Stimulated activated naive CD8-positive, alpha-beta T cell treated with anti-CD3 and anti-CD28 coated beads, Interleukin-15, amount 100 ng/mL, for 72 hours (primary cell): ENCODE measurements around the gene ARHGEF7.
A peak's percentile ranks its signal among the peaks of the same experiment; 100 is the strongest.
"Not testable (repeated sequence)": the region's sequence is repeated elsewhere in the genome, so short reads cannot be mapped to it uniquely, and the experiment has no call there.

Experiments used
- ATAC-seq: fragments of 150-1000 bp; cut with Tn5 transposase; 2 replicates; pipeline ENCODE4 v1.10.0; 2021; ENCODE audit warnings: mild to moderate bottlenecking, moderate library complexity
- DNase-seq, 2 donors: peaks; one replicate each; pipeline ENCODE4 v3.0.0; 2021 to 2022
- H3K27ac Mint-ChIP-seq, 2 donors: one replicate each; pipeline ENCODE4 v1.8.0; 2022; ENCODE audit warnings: mild to moderate bottlenecking in 2 of 2, mixed read lengths in 2 of 2, moderate library complexity in 2 of 2
- H3K27me3 Mint-ChIP-seq: one replicate; pipeline ENCODE4 v1.8.0; 2022; ENCODE audit warnings: mixed read lengths
- H3K4me1 Mint-ChIP-seq: one replicate; pipeline ENCODE4 v1.8.0; 2022; ENCODE audit warnings: mild to moderate bottlenecking, mixed read lengths
- H3K4me3 Mint-ChIP-seq, 2 donors: one replicate each; pipeline ENCODE4 v1.8.0; 2022; ENCODE audit warnings: mild to moderate bottlenecking in 2 of 2, mixed read lengths in 2 of 2, moderate library complexity in 1 of 2
- H3K9me3 Mint-ChIP-seq, 2 donors: one replicate each; pipeline ENCODE4 v1.8.0; 2022; ENCODE audit warnings: mixed read lengths in 2 of 2

Gene ARHGEF7

GRCh38 chr13:111249637-111250360 lies 134.7 kb downstream of the ARHGEF7 start:
- no peaks in the 10 kb centered on the region for H3K4me1 Mint-ChIP-seq
- no peaks in the 10 kb centered on the region for H3K27me3 Mint-ChIP-seq
- ATAC-seq = no peak
- no peak overlapping the region for H3K27ac Mint-ChIP-seq
- peaks cover 0 to 7% of the 10 kb centered on the region in 2 donors for H3K9me3 Mint-ChIP-seq
- no peak for DNase-seq
- H3K4me3 Mint-ChIP-seq = no peak overlapping the region

- Mint-ChIP-seq H3K9me3 (peaks cover 0 to 7% of the 10 kb centered on the region in 2 donors), H3K4me1 (no peaks in the 10 kb centered on the region), H3K27me3 (no peaks in the 10 kb centered on the region), H3K4me3 (no peak overlapping the region), H3K27ac (no peak overlapping the region)
- ATAC-seq (no peak), DNase-seq (no peak)
Measured at GRCh38 chr13:111251646-111252445, 136.7 kb downstream of the ARHGEF7 start.

- Mint-ChIP-seq H3K27ac (no peak overlapping the region), H3K4me3 (no peak overlapping the region), H3K4me1 (no peaks in the 10 kb centered on the region), H3K9me3 (peaks cover 4 to 7% of the 10 kb centered on the region in 2 donors), H3K27me3 (no peaks in the 10 kb centered on the region)
- no peak for DNase-seq
- ATAC-seq = no peak
Measured at GRCh38 chr13:111252446-111253364, 137.6 kb downstream of the ARHGEF7 start.

GRCh38 chr13:111253365-111253872 lies 138.3 kb downstream of the ARHGEF7 start:
- H3K4me1 Mint-ChIP-seq = no peaks in the 10 kb centered on the region
- no peaks in the 10 kb centered on the region for H3K27me3 Mint-ChIP-seq
- H3K4me3 Mint-ChIP-seq = no peak overlapping the region
- DNase-seq (no peak), ATAC-seq (no peak)
- H3K27ac Mint-ChIP-seq = no peak overlapping the region
- peaks cover 4 to 7% of the 10 kb centered on the region in 2 donors for H3K9me3 Mint-ChIP-seq

- no peak for DNase-seq
- no peaks in the 10 kb centered on the region for H3K27me3 Mint-ChIP-seq
- no peak for ATAC-seq
- H3K4me1 Mint-ChIP-seq = no peaks in the 10 kb centered on the region
- peaks cover 11 to 25% of the 10 kb centered on the region in 2 donors for H3K9me3 Mint-ChIP-seq
- H3K4me3 Mint-ChIP-seq = no peak overlapping the region
- H3K27ac Mint-ChIP-seq = no peak overlapping the region
Measured at GRCh38 chr13:111255228-111255790, 140.2 kb downstream of the ARHGEF7 start.

GRCh38 chr13:111256458-111256857 lies 141.3 kb downstream of the ARHGEF7 start:
- no peak for ATAC-seq
- no peak overlapping the region for H3K4me3 Mint-ChIP-seq
- H3K27ac Mint-ChIP-seq = no peak overlapping the region
- H3K27me3 Mint-ChIP-seq = no peaks in the 10 kb centered on the region
- H3K4me1 Mint-ChIP-seq = no peaks in the 10 kb centered on the region
- no peak for DNase-seq
- H3K9me3 Mint-ChIP-seq = peaks cover 11 to 25% of the 10 kb centered on the region in 2 donors

- peak overlapping the region in 1 of 2 donors; percentile 23 for H3K27ac Mint-ChIP-seq
- DNase-seq = no peak
- no peaks in the 10 kb centered on the region for H3K4me1 Mint-ChIP-seq
- no peak for ATAC-seq
- no peak overlapping the region for H3K4me3 Mint-ChIP-seq
- no peaks in the 10 kb centered on the region for H3K27me3 Mint-ChIP-seq
- H3K9me3 Mint-ChIP-seq = peaks cover 11 to 25% of the 10 kb centered on the region in 2 donors
Measured at GRCh38 chr13:111256946-111257345, 141.8 kb downstream of the ARHGEF7 start.

- not testable (repeated sequence) for H3K27ac Mint-ChIP-seq, DNase-seq, H3K27me3 Mint-ChIP-seq, H3K4me1 Mint-ChIP-seq, H3K4me3 Mint-ChIP-seq, ATAC-seq
- peaks cover 11 to 25% of the 10 kb centered on the region in 2 donors for H3K9me3 Mint-ChIP-seq
Measured at GRCh38 chr13:111257899-111258298, 142.8 kb downstream of the ARHGEF7 start.

- no peaks in the 10 kb centered on the region for H3K27me3 Mint-ChIP-seq
- DNase-seq (no peak), ATAC-seq (no peak)
- H3K9me3 Mint-ChIP-seq = peaks cover 11 to 22% of the 10 kb centered on the region in 2 donors
- H3K4me3 Mint-ChIP-seq = no peak overlapping the region
- no peaks in the 10 kb centered on the region for H3K4me1 Mint-ChIP-seq
- H3K27ac Mint-ChIP-seq = no peak overlapping the region
Measured at GRCh38 chr13:111258637-111259036, 143.5 kb downstream of the ARHGEF7 start.

- no peak overlapping the region for H3K27ac Mint-ChIP-seq
- peaks cover 11 to 18% of the 10 kb centered on the region in 2 donors for H3K9me3 Mint-ChIP-seq
- H3K27me3 Mint-ChIP-seq = no peaks in the 10 kb centered on the region
- H3K4me3 Mint-ChIP-seq = no peak overlapping the region
- ATAC-seq = no peak
- H3K4me1 Mint-ChIP-seq = no peaks in the 10 kb centered on the region
- no peak for DNase-seq
Measured at GRCh38 chr13:111259058-111259457, 143.9 kb downstream of the ARHGEF7 start.

- ATAC-seq (no peak), DNase-seq (no peak)
- H3K27me3 Mint-ChIP-seq = no peaks in the 10 kb centered on the region
- peaks cover 11 to 18% of the 10 kb centered on the region in 2 donors for H3K9me3 Mint-ChIP-seq
- no peaks in the 10 kb centered on the region for H3K4me1 Mint-ChIP-seq
- H3K4me3 Mint-ChIP-seq = no peak overlapping the region
- no peak overlapping the region for H3K27ac Mint-ChIP-seq
Measured at GRCh38 chr13:111261326-111261725, 146.2 kb downstream of the ARHGEF7 start.

GRCh38 chr13:111262281-111262680 lies 147.2 kb downstream of the ARHGEF7 start:
- no peak overlapping the region for H3K27ac Mint-ChIP-seq
- ATAC-seq = no peak

GRCh38 chr13:111262715-111263114 lies 147.6 kb downstream of the ARHGEF7 start:
- H3K27ac Mint-ChIP-seq = no peak overlapping the region
- peaks cover 7 to 18% of the 10 kb centered on the region in 2 donors for H3K9me3 Mint-ChIP-seq
- H3K4me3 Mint-ChIP-seq = no peak overlapping the region
- no peaks in the 10 kb centered on the region for H3K4me1 Mint-ChIP-seq
- no peaks in the 10 kb centered on the region for H3K27me3 Mint-ChIP-seq
- DNase-seq (no peak), ATAC-seq (peak; percentile 48)

More at GRCh38 chr13:111262281-111262680, 147.2 kb downstream of the ARHGEF7 start:
- Mint-ChIP-seq H3K4me1 (no peaks in the 10 kb centered on the region), H3K4me3 (no peak overlapping the region), H3K27me3 (no peaks in the 10 kb centered on the region), H3K9me3 (peaks cover 7 to 18% of the 10 kb centered on the region in 2 donors)
- DNase-seq = no peak

GRCh38 chr13:111263566-111263965 lies 148.5 kb downstream of the ARHGEF7 start:
- no peak for ATAC-seq
- no peak overlapping the region for H3K4me3 Mint-ChIP-seq
- peaks cover 7 to 16% of the 10 kb centered on the region in 2 donors for H3K9me3 Mint-ChIP-seq
- H3K27ac Mint-ChIP-seq = peak overlapping the region; percentile 36 to 75
- H3K27me3 Mint-ChIP-seq = no peaks in the 10 kb centered on the region
- H3K4me1 Mint-ChIP-seq = no peaks in the 10 kb centered on the region
- no peak for DNase-seq
